Fibroblast of skin of right quadriceps (primary cell): ENCODE measurements around the gene SLC38A3.
A peak's percentile ranks its signal among the peaks of the same experiment; 100 is the strongest.
"Not testable (repeated sequence)": the region's sequence is repeated elsewhere in the genome, so short reads cannot be mapped to it uniquely, and the experiment has no call there.

Experiments
- DNase-seq: peaks from one replicate; pipeline ENCODE4 v3.0.0-alpha.2; 2013

Gene SLC38A3

DNA sequence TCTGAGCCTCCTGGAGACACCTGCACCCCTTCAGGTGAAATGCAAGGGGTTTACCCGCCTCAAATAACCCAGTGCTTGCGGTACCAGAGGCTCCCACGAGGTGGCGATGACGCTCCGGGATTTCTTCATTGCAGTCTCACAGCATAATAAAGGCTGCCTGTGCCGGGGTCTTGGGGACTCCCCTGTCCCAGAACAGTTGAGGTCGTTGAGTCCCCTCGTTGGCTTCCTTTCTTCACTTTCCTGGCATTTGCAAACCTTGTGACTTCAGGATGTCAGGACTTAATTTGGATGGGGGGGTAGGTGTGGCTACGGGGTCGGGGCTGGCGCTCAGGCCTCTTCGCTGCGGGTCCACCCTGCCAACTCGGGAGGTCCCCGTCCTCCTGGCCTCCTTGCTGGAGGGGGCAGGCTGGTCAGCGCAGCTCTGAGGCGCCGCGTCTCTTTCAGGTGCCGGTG, 12.4 kb upstream of the SLC38A3 start:
- peak; percentile 43 for DNase-seq

DNA sequence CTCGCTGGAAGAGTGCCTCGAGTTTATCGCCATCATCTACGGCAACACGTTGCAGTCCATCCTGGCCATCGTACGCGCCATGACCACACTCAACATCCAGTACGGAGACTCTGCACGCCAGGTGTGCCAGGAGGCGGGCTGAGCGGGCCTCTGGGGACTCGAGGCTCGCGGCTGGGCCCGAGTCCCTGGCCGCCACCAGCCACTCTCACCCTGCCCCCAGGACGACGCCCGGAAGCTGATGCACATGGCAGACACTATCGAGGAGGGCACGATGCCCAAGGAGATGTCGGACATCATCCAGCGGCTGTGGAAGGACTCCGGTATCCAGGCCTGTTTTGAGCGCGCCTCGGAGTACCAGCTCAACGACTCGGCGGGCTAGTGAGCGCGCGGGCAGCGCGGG, 11.8 kb upstream of the SLC38A3 start:
- DNase-seq = no peak

DNA sequence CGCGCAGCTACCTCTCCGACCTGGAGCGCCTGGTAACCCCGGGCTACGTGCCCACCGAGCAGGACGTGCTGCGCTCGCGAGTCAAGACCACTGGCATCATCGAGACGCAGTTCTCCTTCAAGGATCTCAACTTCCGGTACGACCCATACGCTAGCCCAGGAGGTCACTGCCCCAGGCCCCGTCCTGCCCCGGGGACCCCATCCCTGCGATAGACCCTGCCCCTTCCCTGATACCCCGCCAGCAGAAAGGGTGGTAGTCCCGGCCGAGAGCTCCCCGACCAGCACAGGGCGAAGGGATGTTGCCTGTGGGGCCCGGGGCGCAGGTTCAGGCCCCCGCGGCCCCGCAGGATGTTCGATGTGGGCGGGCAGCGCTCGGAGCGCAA, 11.3 kb upstream of the SLC38A3 start:
- DNase-seq = no peak

DNA sequence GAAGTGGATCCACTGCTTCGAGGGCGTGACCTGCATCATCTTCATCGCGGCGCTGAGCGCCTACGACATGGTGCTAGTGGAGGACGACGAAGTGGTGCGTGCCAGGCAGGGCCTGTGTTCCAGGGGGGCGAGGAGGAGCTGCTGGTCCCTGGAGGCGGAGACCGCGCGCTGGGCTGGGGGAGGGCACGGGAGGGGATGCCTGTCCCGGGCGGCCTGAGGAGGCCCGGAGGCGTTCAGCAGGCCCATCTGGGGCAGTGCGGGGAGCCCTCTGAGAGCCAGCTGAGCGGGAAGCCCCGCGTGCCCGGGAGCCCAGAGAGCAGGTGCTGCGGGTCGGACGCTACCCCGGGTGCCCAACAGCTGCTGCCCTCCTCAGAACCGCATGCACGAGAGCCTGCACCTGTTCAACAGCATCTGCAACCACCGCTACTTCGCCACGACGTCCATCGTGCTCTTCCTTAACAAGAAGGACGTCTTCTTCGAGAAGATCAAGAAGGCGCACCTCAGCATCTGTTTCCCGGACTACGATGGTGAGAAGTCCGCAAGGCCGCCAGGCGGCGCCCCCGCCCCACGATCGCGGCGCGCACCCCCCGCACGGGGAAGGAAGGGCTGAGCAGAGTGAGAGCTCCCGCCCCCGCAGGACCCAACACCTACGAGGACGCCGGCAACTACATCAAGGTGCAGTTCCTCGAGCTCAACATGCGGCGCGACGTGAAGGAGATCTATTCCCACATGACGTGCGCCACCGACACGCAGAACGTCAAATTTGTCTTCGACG, 10.8 kb upstream of the SLC38A3 start:
- peak; percentile 49 for DNase-seq

DNA sequence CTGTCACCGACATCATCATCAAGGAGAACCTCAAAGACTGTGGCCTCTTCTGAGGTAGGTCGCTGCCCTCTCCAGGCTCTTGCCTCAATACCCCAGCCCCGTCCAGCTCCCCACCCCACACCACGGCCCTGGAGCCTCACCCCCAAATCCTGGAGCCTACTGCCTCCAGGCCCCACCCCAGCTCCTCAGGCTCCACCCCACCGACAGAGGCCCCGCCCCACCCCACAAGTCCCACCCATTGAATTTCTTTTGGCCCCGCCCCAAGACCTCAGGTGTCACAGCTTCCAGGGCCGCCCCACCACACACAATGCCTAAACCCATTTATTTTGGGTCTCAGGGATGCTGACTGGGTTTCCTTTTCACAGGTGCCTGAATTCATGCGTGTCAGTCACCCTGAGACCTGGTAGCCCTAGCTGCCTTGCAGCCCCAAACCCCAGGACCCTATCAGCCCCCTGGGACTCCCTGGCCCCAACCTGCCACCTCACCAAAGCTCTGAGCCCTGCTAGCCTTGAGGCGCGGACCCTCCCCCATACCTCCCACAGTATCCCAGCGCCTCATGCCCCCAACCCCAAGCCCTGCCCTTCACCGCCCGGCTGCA, 10.1 kb upstream of the SLC38A3 start:
- DNase-seq = no peak

DNA sequence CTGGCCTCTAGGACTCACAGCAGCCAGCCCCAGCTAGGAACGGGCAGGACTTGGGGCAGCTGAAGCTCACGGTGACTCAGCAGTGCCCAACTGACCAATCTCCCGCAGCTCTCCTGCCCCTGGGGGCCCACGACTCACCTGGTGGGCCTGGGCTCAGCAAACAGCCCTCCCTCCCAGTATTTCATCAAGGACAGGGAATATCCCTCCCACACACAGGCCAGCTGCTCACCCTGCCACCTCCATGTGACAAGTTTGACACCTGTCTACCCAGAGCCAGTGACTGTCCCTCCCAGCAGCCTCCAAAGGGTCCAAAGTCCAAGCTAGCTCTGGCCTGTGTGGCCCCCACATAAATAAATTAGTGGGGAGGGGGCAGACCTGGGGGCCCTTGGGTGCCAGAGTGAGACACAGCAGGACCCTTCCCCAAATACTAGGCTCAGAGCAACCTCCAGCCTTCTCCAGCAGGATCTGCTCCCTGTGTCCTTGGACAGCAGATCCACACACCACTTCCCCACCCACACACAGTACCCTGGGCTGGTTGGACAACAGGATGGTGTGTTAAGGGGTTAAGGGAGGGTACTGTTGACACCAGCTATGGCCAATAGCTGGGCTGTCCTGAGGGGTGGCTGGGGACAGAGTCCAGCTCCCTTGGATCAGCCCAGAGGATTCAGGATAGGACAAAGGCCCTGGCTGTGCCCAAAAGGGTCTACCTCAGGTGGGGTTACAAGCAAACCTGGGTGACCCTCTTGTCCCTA, 9.4 kb upstream of the SLC38A3 start:
- no peak for DNase-seq

DNA sequence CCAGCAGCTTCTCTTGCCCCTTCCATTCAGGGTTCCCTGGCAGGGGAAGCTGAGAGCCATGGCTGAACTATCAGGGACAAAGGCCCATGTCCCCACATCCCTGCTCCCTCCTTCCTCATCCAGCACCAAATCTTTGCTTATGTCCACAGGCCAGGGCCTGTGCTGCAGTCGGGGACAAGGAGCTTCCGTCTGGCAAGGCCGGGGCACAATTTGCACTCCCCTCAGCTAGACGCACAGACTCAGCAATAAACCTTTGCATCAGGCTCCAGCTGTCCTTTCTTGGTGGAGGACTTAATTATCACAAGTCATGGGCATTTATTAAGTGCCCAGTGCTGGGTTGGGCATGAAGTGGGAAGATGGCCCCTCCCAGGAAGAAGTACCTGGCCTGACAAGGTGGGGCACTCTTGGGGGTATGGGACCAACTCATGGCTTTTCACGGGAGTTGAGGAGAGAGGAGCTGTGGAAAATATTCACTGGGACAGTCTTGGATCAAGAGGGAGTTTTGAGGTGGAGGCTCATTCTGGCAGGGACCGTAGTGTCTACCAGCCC, 8.7 kb upstream of the SLC38A3 start:
- no peak for DNase-seq

DNA sequence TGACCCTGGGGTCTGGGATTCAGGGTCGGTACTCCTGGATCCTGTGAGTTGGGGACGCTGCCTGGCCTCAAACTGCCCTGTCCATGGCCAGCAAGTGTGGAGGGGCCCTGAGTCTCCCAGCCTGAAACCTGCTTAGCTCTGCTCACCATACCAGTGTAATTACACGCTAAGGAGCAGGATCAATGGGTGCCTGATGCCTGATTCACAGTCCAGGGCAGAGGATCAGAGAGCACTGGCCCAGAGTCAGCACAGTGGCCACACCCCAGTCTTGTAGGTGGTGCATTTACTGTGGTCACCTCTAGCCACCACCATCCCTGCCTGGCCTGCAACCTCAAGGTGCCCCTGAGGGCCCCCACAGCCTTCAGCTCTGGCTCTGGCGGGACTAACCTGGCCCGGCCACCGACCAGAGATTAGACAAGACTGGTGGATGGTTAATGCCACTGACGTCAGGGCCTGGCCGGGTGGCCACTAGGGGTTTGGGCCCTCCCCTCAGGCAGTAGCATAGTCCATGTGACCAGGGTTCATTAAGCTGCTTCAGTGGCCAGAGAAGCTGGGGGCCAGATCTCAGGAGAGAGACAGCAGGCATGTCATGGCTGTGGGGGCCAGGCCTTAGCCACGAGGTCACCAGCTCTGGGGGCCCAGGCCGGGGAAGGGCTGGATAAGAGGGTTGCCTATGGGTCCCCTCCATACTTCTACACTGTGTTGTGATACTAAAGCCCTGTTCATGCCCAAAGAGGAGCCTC, 3.3 kb upstream of the SLC38A3 start:
- no peak for DNase-seq

DNA sequence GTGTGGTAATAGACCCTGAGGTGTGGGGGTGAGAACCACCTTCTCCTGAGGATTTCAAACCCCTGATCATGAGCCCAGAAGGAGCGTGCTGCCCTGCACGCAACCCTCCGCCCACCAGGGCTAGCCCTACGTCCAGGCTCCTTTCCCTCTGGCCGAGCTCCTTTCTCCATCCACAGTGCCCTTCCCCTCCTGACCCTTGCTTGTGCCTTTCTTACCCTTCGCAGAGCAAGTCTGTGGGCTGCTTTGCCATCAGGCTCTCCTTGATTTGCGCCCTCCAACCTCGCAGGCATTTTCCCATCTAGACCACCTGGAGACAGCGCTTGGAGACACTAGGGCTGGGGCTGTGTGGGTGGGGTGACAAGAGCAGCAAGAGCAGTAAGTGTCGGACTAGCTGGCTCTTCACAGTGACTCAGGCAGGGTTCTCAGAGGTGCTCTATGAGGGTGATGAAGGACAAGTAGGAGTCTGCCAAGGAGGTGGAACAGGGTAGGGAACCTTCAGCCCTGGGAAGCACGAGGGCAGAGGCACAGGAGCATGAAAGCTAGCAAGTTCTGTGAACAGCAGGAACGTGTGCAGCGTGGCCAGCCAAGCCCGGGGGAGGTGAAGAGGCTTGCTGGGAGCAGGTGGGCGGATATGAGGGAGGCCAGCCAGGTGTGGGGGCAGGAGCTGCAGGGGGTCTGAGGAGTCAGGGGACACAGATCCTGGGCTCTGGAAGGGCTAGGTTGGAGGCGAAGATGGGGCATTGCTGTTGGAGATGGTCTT, 2.5 kb upstream of the SLC38A3 start:
- no peak for DNase-seq

DNA sequence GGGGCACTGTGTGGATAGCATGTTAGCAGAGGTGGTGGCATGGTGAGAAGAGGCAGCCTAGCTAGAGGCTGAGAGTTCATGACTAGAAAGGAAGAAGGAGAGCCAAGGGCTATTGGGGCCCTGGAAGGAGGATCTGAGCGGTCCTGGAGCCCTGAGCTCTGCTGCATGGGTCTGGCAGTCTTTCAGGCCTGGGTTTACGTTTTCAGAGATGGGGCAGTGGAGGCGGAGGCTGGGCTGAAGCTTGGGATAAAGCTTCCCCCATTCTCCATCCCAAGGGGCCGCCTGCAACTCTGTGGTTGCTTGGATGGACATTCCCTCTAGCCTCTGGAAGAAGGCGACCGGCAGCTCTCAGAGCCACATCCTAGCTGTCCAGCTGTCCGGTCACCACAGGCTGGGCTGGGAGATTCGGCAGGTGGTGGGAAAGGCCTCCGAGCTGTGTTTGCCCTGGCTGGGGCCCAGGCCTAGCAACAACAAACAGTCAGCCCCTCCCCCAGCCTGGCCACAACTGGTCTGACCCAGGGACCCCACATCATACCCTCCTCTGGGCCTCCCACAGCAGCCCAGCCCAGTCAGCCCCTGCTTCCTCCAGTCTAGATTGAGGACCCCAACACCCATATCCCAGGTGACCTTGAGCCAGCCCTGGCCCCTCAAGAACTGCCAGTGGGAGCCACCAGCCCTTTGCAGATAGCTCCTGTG, 1.8 kb upstream of the SLC38A3 start:
- no peak for DNase-seq

DNA sequence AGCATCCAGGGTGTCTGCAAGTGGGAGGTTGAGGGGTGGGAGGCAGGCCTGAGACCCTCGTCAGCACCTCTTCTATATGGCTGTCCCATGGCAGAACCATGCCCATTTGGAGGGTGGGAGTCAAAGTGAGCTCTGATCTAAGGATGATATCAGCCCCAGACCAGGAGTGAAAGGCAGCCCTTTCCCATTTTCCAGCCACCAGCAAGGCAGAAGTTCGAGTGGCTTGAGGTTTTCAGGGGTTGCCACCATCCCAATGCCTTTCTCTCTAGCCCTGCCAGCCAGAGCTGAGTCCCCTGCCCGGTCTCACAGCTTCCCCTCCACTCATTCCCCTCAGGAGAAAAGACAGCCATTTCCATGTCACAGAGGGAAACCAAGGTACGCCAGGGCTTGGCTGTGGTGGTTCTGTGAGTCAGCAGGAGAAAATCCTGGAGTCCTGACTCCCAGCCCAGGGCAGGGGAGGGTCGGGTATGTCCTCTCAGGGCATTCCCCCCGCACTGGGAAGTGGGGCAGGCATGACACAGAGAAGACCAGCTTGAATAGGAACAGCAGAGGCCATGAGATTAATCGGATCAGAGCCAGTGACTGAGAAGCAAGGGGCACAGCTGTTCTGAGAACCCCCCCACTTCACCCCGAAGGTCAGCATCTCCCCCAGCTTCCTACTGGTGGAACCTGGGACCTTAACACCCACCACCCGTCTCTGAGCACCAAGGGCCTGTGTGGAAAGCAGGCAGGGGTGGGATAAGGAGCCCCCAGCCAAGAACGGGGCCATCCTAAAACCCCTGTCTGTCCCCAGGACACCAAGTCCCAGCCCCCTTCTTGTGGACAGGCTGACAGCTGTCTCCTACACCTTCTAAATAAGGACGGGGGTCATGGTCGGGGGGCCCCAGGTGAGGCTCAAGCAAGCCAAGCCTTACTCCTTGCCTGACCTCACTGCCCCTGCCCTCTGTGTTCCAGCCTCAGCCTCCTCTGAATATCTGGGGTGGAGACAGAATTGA, 965 bp upstream of the SLC38A3 start:
- no peak for DNase-seq

DNA sequence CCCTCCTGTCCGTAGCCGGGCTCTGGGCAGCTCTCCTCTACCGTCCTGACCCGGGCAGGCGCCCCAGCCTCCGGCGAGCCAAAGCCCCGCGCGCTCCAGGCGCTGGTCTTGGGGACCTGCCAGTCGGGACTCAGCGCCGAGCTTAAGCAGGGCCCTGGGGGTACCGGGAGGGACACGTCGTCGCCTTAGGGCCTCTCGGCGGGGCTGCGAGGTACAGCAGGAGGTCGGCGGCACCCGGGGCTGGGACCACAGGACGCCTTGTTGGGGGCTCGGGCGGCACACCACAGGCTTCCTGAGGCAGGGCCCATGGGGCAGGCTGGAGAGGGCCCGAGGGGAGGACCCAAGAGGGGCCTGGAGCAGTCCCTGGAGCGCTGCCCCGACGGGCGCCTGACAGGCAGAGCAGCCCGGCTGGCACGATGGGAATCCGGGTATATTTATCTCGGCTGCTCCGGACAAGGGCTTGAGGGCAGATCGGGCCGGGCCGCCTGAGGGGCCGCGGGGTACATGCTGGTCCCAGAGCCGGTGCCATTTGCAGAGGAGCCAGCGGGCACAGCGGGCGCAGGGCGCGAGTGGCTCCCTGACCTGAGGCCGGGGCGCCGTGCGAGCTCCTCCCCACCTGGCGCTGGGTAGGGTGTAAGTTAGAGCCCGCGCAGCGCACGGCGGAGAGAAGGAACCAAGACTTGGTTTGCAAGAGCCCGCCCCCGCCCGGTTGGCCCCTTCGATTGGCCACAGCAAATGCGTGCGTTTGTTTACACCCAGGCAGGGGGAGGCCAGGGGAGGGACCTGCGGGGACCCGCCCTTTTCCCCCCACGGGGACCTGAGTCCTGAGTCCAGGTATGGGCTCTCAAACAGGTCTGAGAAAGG, 574 bp downstream of the SLC38A3 start:
- no peak for DNase-seq

DNA sequence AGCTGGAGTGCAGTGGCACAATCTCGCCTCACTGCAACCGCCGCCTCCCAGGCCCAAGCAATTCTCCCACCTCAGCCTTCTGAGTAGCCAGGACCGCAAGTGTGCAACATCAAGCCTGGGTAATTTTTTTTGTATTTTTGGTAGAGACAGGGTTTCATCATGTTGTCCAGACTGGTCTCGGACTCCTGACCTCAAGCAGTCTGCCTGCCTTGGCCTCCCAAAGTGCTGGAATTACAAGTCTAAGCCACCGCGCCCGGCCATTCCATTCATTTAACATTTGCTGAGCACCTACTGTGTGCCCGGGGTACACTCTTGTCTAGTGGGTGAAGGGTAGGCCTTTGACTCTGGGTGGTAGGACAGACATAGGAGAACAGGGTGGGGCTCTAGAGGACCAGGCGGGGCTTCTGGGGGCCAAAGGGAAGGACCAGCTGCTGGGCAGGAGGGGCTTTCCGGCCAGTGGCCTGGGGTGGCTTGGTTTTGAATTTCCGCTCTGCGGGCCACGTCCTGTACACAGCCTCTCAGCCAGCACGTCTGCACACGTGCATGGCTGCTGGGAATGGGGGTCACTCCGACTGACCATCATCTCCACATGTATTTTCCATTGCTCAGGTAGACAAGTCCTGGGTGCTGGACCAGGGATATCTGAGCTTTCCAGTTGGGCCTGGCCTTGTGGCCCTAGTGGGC, 2.4 kb downstream of the SLC38A3 start:
- DNase-seq = no peak

DNA sequence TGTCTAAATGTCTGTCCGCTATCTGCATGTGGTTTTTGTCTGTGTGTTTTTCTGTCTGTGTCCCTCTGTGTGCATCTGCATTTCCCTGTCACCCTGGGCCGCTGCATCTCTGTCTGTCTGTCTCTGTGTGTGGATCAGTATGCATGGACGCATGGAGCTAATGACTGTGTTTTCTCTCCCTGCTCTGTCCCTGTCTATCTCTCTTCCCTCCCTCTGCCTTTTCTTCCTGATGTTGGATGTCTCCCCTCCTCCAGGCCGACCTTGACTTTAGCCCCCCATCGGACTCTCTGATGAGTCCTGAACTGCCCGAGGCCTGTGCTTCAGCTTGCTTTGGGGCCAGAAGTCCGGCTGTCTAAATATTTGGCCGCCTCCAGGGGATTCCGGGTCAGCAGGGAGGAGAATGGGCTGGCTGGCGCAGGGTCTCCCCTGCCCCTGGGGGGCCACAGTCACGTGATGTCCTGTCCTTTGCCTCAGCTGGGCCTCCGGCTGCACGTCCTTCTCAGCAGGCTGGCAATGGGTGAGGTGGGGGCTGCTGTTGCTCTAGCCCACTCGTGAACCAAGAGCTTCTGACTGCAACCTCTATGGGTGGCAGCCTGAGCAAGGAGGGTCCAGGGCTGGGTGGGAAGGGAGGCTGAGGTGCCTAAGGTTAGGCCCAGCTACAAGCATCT, 3.7 kb downstream of the SLC38A3 start:
- DNase-seq = no peak

DNA sequence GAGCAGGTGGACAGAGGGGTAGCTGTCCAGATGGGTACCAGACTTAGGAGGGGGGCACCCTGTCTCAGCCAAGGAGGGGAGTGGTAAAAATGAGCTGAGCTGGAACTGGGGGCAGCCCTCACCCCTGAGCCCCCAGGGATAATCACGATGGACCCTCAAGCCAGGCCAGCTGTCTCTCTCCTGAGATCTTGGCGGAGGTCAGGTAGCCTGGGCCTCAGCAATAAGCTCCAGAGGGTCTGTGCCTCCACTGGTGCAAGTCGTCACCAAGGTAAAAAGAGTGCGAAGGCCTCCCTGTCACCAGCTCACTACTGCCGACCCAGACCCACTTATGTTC, 5.1 kb downstream of the SLC38A3 start:
- DNase-seq = no peak

DNA sequence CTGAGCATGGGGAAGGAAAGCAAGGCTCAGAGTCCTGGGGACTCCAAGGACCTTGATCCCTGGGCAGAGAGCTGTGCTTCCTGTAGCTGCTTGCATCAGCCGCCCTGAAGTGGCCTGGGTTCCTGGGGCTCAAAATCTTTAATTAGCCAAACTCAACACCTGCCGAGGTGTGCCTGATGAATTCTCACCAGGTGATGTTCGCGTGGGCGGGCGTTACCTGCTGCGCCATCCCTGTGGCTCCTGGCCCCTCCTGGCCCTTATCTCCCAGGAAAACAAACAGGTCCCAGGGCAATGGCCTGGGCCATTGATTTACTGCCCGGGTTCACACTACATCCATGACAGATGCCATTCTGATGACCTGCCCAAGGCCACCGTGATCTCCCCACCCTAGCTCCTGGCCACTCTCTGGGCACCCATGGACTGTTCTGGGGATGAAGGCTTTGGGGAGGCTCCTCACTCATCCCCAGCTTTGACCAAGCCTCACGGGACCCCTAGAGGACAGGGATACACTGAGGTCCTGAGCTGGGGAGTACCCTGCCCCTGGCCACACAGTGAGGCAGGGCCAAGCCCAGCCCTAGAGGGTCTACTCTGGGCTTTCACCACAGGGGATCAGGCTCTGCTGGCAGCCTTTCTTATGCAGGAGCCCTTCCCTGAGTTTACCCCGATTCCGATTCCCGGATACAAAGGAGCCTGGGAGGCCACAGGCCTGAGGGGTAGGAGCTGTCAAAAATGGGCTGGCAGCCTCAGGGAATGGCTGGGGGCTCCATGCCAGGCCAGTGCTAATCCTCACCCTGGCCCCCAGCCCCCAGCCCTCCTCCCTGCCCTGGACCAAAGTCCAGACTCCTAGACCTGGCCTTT, 5.7 kb downstream of the SLC38A3 start:
- DNase-seq = no peak

DNA sequence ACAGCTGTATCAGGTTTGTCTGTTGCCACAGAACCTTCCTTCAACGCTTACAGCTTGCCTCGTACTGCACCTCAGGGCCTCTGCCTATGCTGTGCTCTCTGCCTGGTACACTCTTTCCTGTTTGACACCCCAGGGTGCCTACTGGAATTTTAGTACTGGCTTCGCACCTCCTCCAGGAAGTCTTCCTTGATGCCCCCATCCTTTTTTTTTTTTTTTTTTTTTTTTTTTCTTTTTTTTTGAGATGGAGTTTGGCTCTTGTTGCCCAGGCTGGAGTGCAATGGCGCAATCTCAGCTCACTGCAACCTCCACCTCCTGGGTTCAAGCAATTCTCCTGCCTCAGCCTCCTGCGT, 6.3 kb downstream of the SLC38A3 start:
- not testable (repeated sequence) for DNase-seq
